MM.1S (cell line): Measurements from ENCODE around the gene ST3GAL3.

ENCODE experiments used
- EZH2 ChIP-seq: fragments of 300-600 bp; sonication (generic); optimal IDR thresholded peaks from 2 replicates; pipeline ENCODE3; 2017; ENCODE audit warnings: low read depth, mild to moderate bottlenecking, antibody characterized with exemption, low read length, mixed read lengths
- EZH2phosphoT487 ChIP-seq: fragments of 300-600 bp; sonication (generic); IDR thresholded peaks from 2 replicates; pipeline ENCODE4 v1.6.1; 2018; ENCODE audit warnings: antibody characterized with exemption, low read length
- TF ChIP-seq, protein P1 (sequence below): fragments of 300-600 bp; sonication (generic); IDR thresholded peaks from 2 replicates; pipeline ENCODE4 v1.5.1; 2016; ENCODE audit warnings: antibody characterized with exemption, low read length, mixed read lengths

DNA sequence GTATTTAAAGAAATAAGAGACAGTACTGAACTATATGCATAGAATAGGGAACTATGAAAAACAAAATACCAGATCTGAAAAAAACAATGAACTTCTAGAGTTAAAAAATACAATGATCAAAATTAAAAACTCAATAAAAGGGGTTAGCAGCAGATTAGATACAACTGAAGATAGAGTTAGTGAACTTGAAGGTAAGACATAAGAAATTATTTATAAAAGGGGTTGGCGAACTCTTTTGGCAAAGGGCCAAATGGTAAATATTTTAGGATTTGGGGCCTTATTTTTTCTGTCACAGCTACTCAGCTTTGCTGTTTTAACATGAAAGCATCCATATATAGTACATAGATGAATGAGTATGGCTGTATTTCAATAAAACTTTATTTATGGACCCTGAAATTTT, 111.4 kb downstream of the ST3GAL3 start:
- TF ChIP-seq EZH2 (no peak), EZH2phosphoT487 (no peak)
- TF ChIP-seq, protein P1, sequence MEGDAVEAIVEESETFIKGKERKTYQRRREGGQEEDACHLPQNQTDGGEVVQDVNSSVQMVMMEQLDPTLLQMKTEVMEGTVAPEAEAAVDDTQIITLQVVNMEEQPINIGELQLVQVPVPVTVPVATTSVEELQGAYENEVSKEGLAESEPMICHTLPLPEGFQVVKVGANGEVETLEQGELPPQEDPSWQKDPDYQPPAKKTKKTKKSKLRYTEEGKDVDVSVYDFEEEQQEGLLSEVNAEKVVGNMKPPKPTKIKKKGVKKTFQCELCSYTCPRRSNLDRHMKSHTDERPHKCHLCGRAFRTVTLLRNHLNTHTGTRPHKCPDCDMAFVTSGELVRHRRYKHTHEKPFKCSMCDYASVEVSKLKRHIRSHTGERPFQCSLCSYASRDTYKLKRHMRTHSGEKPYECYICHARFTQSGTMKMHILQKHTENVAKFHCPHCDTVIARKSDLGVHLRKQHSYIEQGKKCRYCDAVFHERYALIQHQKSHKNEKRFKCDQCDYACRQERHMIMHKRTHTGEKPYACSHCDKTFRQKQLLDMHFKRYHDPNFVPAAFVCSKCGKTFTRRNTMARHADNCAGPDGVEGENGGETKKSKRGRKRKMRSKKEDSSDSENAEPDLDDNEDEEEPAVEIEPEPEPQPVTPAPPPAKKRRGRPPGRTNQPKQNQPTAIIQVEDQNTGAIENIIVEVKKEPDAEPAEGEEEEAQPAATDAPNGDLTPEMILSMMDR: no peak
